PC-3 (cell line): ENCODE data around the gene ITGA7. TPM values are rescaled to one million over a fixed set of nuclear protein-coding genes. Genes with fewer than 3 reads are reported as not detected.

Experiments used
- ATAC-seq: fragments of 200-7000 bp; cut with Tn5 transposase; 2 replicates; pipeline ENCODE4 v1.9.1; 2020; ENCODE audit warnings: mild to moderate bottlenecking, moderate library complexity
- BruUV-seq: library from RNA; stranded (reverse); fragments of 400-500 nt; replicated peaks from 2 replicates; lab custom pipeline; 2021; lab: Mats Ljungman, UMichigan
- CTCF ChIA-PET: fragments of 300-600 bp; sonication (Branson Sonifier 250); formaldehyde crosslinking; loops from one replicate; lab custom pipeline; 2022; ENCODE audit warnings: antibody characterized with exemption; lab: Charles Lee
- POLR2A ChIA-PET: fragments of 300-600 bp; sonication (Branson Sonifier 250); formaldehyde crosslinking; loops from one replicate; lab custom pipeline; 2022; ENCODE audit warnings: antibody characterized with exemption; ENCODE audit not compliant: unreplicated experiment; lab: Charles Lee
- DNase-seq: peaks from one replicate; pipeline ENCODE4 v3.0.0-alpha.2; 2015
- H2AFZ ChIP-seq: fragments of 300-600 bp; sonication (generic); 2 replicates; pipeline ENCODE4 v1.6.0; 2016; ENCODE audit warnings: antibody characterized with exemption, low read length
- H3F3A ChIP-seq: fragments of 300-600 bp; sonication (generic); one replicate; pipeline ENCODE4 v1.6.0; 2017; ENCODE audit warnings: antibody characterized with exemption, low read length, control low read depth, mild to moderate bottlenecking; ENCODE audit not compliant: unreplicated experiment
- H3K27ac ChIP-seq: fragments of 300-600 bp; sonication (generic); 2 replicates; pipeline ENCODE4 v1.5.1; 2016; ENCODE audit warnings: mild to moderate bottlenecking, low read length
- H3K27me3 ChIP-seq: fragments of 300-600 bp; sonication (generic); 2 replicates; pipeline ENCODE4 v1.6.1; 2016; ENCODE audit warnings: low read length, mixed read lengths
- H3K36me3 ChIP-seq: fragments of 300-600 bp; sonication (generic); 2 replicates; pipeline ENCODE4 v1.6.1; 2016; ENCODE audit warnings: low read depth, mixed run types, low read length, mixed read lengths
- H3K4me1 ChIP-seq: fragments of 300-600 bp; sonication (generic); 2 replicates; pipeline ENCODE4 v1.5.1; 2016; ENCODE audit warnings: low read length; ENCODE audit not compliant: insufficient read depth
- H3K4me2 ChIP-seq: fragments of 300-600 bp; sonication (generic); 2 replicates; pipeline ENCODE4 v1.6.0; 2016; ENCODE audit warnings: low read length
- H3K4me3 ChIP-seq: fragments of 300-600 bp; sonication (generic); 2 replicates; pipeline ENCODE4 v1.5.1; 2016; ENCODE audit warnings: mild to moderate bottlenecking, low read length, mixed read lengths
- H3K79me2 ChIP-seq: fragments of 300-600 bp; sonication (generic); 2 replicates; pipeline ENCODE4 v1.6.1; 2017; ENCODE audit warnings: low read length, mixed read lengths
- H3K9ac ChIP-seq: fragments of 300-600 bp; sonication (generic); 2 replicates; pipeline ENCODE4 v1.6.0; 2016; ENCODE audit warnings: mild to moderate bottlenecking, low read length
- H3K9me2 ChIP-seq: fragments of 300-600 bp; sonication (generic); replicated peaks from 2 replicates; pipeline ENCODE4 v1.6.1; 2016; ENCODE audit warnings: mixed run types, low read length, mixed read lengths
- H3K9me3 ChIP-seq: fragments of 300-600 bp; sonication (generic); 2 replicates; pipeline ENCODE4 v1.6.1; 2016; ENCODE audit warnings: low read length, mixed read lengths
- H4K20me1 ChIP-seq: fragments of 300-600 bp; sonication (generic); 2 replicates; pipeline ENCODE4 v1.6.1; 2016; ENCODE audit warnings: low read length, mixed read lengths
- CTCF ChIP-seq: fragments of 300-600 bp; sonication (generic); conservative IDR thresholded peaks from 2 replicates; pipeline ENCODE4 v1.5.1; 2017; ENCODE audit warnings: antibody characterized with exemption, low read depth, mild to moderate bottlenecking, low read length
- EZH2 ChIP-seq: fragments of 300-600 bp; sonication (generic); IDR thresholded peaks from one replicate; pipeline ENCODE4 v1.6.1; 2017; ENCODE audit warnings: antibody characterized with exemption, mild to moderate bottlenecking, low read length; ENCODE audit not compliant: unreplicated experiment
- EZH2phosphoT487 ChIP-seq: fragments of 300-600 bp; sonication (generic); IDR thresholded peaks from 2 replicates; pipeline ENCODE4 v1.6.1; 2018; ENCODE audit warnings: mild to moderate bottlenecking, antibody characterized with exemption, low read length, borderline replicate concordance
- intact Hi-C: fragments of 100-400 bp; cut with micrococcal nuclease; formaldehyde crosslinking; loops from 2 replicates; pipeline ENCODE4 v1.9.0; 2023
- total RNA-seq: library from RNA; depleted of rRNA; stranded (reverse); fragments of >200 nt; gene quantifications from 2 replicates; pipeline ENCODE4 v1.2.3, GENCODE V29; 2014

ITGA7 gene
- total RNA-seq, 1 experiment from 2014 or later: 4.4 TPM

GRCh38 chr12:55687746-55688145, 20.0 kb downstream of the ITGA7 start:
- no peak for TF ChIP-seq EZH2phosphoT487
- TF ChIP-seq CTCF: no peak
- no peak for TF ChIP-seq EZH2
- BruUV-seq: no TSS peak
- Histone ChIP-seq H3K9me3 (no peaks in the 10 kb centered on the region), H3K4me3 (no peak overlapping the region), H2AFZ (no peak overlapping the region), H3K9me2 (no peaks in the 10 kb centered on the region), H3K9ac (no peak overlapping the region), H3K4me2 (no peak overlapping the region), H3F3A (no peaks in the 10 kb centered on the region), H3K79me2 (no peaks in the 10 kb centered on the region; the same call in 1 of the 2 replicates), H3K27me3 (no peaks in the 10 kb centered on the region), H3K27ac (no peak overlapping the region), H4K20me1 (no peaks in the 10 kb centered on the region), H3K4me1 (no peaks in the 10 kb centered on the region), H3K36me3 (no peaks in the 10 kb centered on the region)
- ChIA-PET CTCF (no interaction called here), POLR2A (no interaction called here)
- ATAC-seq (no peak), DNase-seq (no peak)
- intact Hi-C loops: no loop called here

DNA sequence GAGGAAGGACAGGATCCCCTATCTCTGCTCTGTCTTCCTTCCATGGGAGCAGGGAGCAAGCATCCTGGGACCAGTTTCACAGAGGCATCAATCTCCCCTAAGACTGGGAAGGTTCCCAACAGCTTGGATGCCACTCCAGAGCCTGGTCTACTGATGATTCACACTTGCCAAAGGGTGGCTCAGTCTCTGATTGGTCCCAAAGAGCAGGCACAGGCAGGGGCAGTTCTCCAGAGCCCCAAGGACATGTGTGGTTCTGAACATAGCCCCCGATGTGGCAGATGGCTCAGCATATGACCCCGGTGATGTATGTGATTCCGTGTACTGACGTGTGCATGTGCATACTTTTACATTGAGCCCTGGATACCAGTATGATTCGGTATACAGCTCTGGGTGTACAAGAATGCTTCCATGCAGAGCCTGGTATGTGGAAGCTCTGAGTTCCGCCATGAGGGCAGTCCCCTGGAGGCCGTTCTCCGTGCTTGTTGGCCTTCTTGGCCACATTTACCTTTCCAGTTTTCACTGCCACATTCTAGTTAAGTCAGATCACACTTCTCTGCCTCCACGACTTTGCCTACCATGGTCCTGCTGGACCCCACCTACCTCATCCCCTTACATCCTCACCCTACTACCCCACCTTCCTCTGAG, 21.2 kb downstream of the ITGA7 start:
- intact Hi-C loops: no loop called here
- no peak for DNase-seq
- no peak overlapping the region for H2AFZ ChIP-seq
- H3K4me3 ChIP-seq: no peak overlapping the region
- no TSS peak for BruUV-seq
- no peaks in the 10 kb centered on the region for H3F3A ChIP-seq
- no peak overlapping the region for H3K4me2 ChIP-seq
- no peaks in the 10 kb centered on the region for H4K20me1 ChIP-seq
- H3K79me2 ChIP-seq: no peaks in the 10 kb centered on the region; the same call in 1 of the 2 replicates
- no peak overlapping the region for H3K27ac ChIP-seq
- TF ChIP-seq EZH2 (no peak), CTCF (no peak), EZH2phosphoT487 (no peak)
- ATAC-seq: no peak
- ChIA-PET POLR2A (no interaction called here), CTCF (no interaction called here)
- H3K9me2 ChIP-seq: no peaks in the 10 kb centered on the region
- H3K4me1 ChIP-seq: 0 out of 2 replicates have a peak, but pooled peaks cover 7% of the 10 kb centered on the region
- H3K27me3 ChIP-seq: no peaks in the 10 kb centered on the region
- no peak overlapping the region for H3K9ac ChIP-seq
- H3K9me3 ChIP-seq: no peaks in the 10 kb centered on the region
- H3K36me3 ChIP-seq: no peaks in the 10 kb centered on the region

DNA sequence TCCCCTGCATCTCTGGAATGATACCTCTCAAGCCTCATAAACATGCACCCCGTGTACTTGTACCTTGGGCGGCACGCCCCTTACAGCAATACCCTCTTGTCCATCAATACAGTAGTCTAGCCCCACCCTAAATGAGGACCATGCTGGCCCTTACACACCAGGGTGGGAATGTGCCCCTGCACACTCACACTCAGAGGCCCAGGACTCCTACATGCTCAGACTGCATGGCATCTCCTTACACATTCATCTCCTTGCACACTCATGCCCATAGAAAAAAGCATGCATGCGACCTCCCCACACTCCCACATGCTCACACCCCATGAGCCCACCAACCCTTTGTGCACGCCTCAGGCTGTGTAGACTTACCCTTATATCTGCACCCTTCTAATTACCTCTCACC, 22.0 kb downstream of the ITGA7 start:
- no peak for DNase-seq
- no peaks in the 10 kb centered on the region for H3F3A ChIP-seq
- H3K36me3 ChIP-seq: no peaks in the 10 kb centered on the region
- ATAC-seq: no peak
- CTCF ChIA-PET: no interaction called here
- TF ChIP-seq CTCF: no peak
- no peak for TF ChIP-seq EZH2
- H3K79me2 ChIP-seq: no peaks in the 10 kb centered on the region; the same call in 1 of the 2 replicates
- no peak overlapping the region for H3K9ac ChIP-seq
- intact Hi-C loops: no loop called here
- H3K4me2 ChIP-seq: no peak overlapping the region
- H4K20me1 ChIP-seq: no peaks in the 10 kb centered on the region
- H3K27me3 ChIP-seq: no peaks in the 10 kb centered on the region
- H3K4me1 ChIP-seq: 0 out of 2 replicates have a peak, but pooled peaks cover 12% of the 10 kb centered on the region
- H3K4me3 ChIP-seq: no peak overlapping the region
- no TSS peak for BruUV-seq
- no peak overlapping the region for H3K27ac ChIP-seq
- POLR2A ChIA-PET: no interaction called here
- no peak overlapping the region for H2AFZ ChIP-seq
- H3K9me3 ChIP-seq: no peaks in the 10 kb centered on the region
- H3K9me2 ChIP-seq: no peaks in the 10 kb centered on the region
